HepG2 (cell line): Measurements from ENCODE around the gene TSTD2. TPM values are rescaled to one million over a fixed set of nuclear protein-coding genes. Genes with fewer than 3 reads are reported as not detected.

Experiments used
- ATAC-seq: fragments of 200-7000 bp; cut with Tn5 transposase; 3 replicates; pipeline ENCODE4 v1.9.1; 2020; ENCODE audit warnings: mild to moderate bottlenecking, moderate library complexity
- BruUV-seq: library from RNA; stranded (reverse); fragments of 400-500 nt; replicated peaks from 2 replicates; lab custom pipeline; 2021; lab: Mats Ljungman, UMichigan
- CTCF ChIA-PET: fragments of 300-600 bp; formaldehyde crosslinking; extraction: SDS; loops from one replicate; lab custom pipeline; 2021; ENCODE audit warnings: low total read pairs, inconsistent platforms, low intra/inter-chr PET ratio; lab: Yijun Ruan, JAX
- POLR2A ChIA-PET: fragments of 350-600 bp; sonication (Branson Sonifier 250); formaldehyde crosslinking; loops from one replicate; lab custom pipeline; 2020; ENCODE audit warnings: antibody characterized with exemption, inconsistent platforms; lab: Yijun Ruan, JAX
- DNase-seq: peaks from one replicate; pipeline ENCODE4 v3.0.0-alpha.2; 2015; ENCODE audit warnings: low spot score
- FAIRE-seq: peaks from 3 replicates; lab custom pipeline; 2011; peaks lifted over from hg19 to GRCh38; lab: Jason Lieb, UNC
- H2AFZ ChIP-seq: one replicate; pipeline ENCODE4 v1.6.1; 2011; ENCODE audit warnings: low read length, inconsistent platforms
- H3K27ac ChIP-seq: fragments of 300-600 bp; 3 replicates; pipeline ENCODE4 v1.8.0; 2011; ENCODE audit warnings: mixed run types, mild to moderate bottlenecking, mixed read lengths, low read length, inconsistent platforms; ENCODE audit not compliant: insufficient read depth; ENCODE audit errors: extremely low read length
- H3K27me3 ChIP-seq, 2 experiments: fragments of 200-600 bp in 1 of 2; 2 replicates in 1 of 2; 3 replicates in 1 of 2; pipeline versions ENCODE4 v1.6.0 to v1.8.0; 2011; ENCODE audit warnings: low read length in 2 of 2, mild to moderate bottlenecking in 2 of 2, moderate library complexity in 2 of 2, inconsistent platforms in 1 of 2; ENCODE audit not compliant: insufficient read depth in 2 of 2, control insufficient read depth in 1 of 2
- H3K36me3 ChIP-seq, 2 experiments: fragments of 200-600 bp in 1 of 2; replicated peaks in 1 of 2; 2 replicates in 1 of 2; 3 replicates in 1 of 2; pipeline versions ENCODE4 v1.5.1 to v1.8.0; 2011; ENCODE audit warnings: low read length in 2 of 2, inconsistent platforms in 1 of 2; ENCODE audit not compliant: insufficient read depth in 2 of 2, control insufficient read depth in 1 of 2
- H3K4me1 ChIP-seq: 2 replicates; pipeline ENCODE4 v1.5.1; 2012; ENCODE audit warnings: low read length, inconsistent platforms; ENCODE audit not compliant: insufficient read depth
- H3K4me2 ChIP-seq: 2 replicates; pipeline ENCODE4 v1.6.0; 2011; ENCODE audit warnings: low read depth, low read length, inconsistent platforms
- H3K4me3 ChIP-seq, 3 experiments: fragments of 200-600 bp in 1 of 3; sonication (generic), shearing (Covaris generic) in 1 of 3; replicated peaks in 1 of 3; 2 replicates each; pipeline ENCODE4 v1.5.1; 2011 to 2016; ENCODE audit warnings: low read length in 3 of 3, inconsistent platforms in 2 of 3, low read depth in 2 of 3, mild to moderate bottlenecking in 2 of 3, control low read depth in 1 of 3, mixed read lengths in 1 of 3; ENCODE audit not compliant: insufficient read depth in 1 of 3
- H3K79me2 ChIP-seq: one replicate; pipeline ENCODE4 v1.6.1; 2011; ENCODE audit warnings: low read length, inconsistent platforms; ENCODE audit not compliant: insufficient read depth
- H3K9ac ChIP-seq: 2 replicates; pipeline ENCODE4 v1.6.0; 2011; ENCODE audit warnings: mild to moderate bottlenecking, low read depth, low read length, inconsistent platforms; ENCODE audit not compliant: insufficient read depth
- H3K9me3 ChIP-seq: 2 replicates; pipeline ENCODE4 v1.5.1; 2012; ENCODE audit warnings: mild to moderate bottlenecking, low read length
- H4K20me1 ChIP-seq: 2 replicates; pipeline ENCODE4 v1.6.0; 2011; ENCODE audit warnings: inconsistent platforms, mild to moderate bottlenecking, low read length, moderate library complexity; ENCODE audit not compliant: insufficient read depth
- MEIS1 ChIP-seq: sonication (generic); formaldehyde crosslinking; IDR thresholded peaks from 2 replicates; pipeline ENCODE4 v1.9.0; 2021; ENCODE audit warnings: mild to moderate bottlenecking, missing genetic modification reagents, moderate library complexity, borderline replicate concordance
- MTERF4 ChIP-seq: sonication (generic); formaldehyde crosslinking; IDR thresholded peaks from 2 replicates; pipeline ENCODE4 v1.8.0; 2023; ENCODE audit warnings: mild to moderate bottlenecking, missing genetic modification reagents
- ZKSCAN5 ChIP-seq: sonication (generic); formaldehyde crosslinking; IDR thresholded peaks from 2 replicates; pipeline ENCODE4 v1.5.1; 2020; ENCODE audit warnings: mild to moderate bottlenecking, missing genetic modification reagents
- ZNF619 ChIP-seq: sonication (generic); formaldehyde crosslinking; IDR thresholded peaks from 2 replicates; pipeline ENCODE4 v1.4.0; 2020; ENCODE audit warnings: mild to moderate bottlenecking, missing genetic modification reagents
- ZNF788 ChIP-seq: sonication (generic); formaldehyde crosslinking; IDR thresholded peaks from 2 replicates; pipeline ENCODE4 v1.5.0; 2020; ENCODE audit warnings: mild to moderate bottlenecking, missing genetic modification reagents, borderline replicate concordance
- WGBS: methylation state at CpG from one replicate; pipeline ENCODE4 v1.1.6; 2017; ENCODE audit warnings: low lambda C conversion rate; 5-methylcytosine and 5-hydroxymethylcytosine counted together
- in situ Hi-C: cut with HindIII; loops from 2 replicates; pipeline ENCODE4 v1.10.0; 2017; ENCODE audit warnings: low pct_unique_long_range_greater_than_20kb; ENCODE audit not compliant: extremely low pct_ligation_motif_present
- intact Hi-C: fragments of 100-400 bp; cut with micrococcal nuclease; formaldehyde crosslinking; loops from one replicate; pipeline ENCODE4 v1.10.0; 2022; ENCODE audit not compliant: unreplicated experiment
- polyA plus RNA-seq, 8 experiments: library from polyadenylated mRNA; depleted of rRNA in 3 of 8; stranded (reverse) in 7 of 8; unstranded in 1 of 8; fragments of >200 nt; fragmentation: Illumina TruSeq in 4 of 8; extraction: Trizol in 4 of 8; gene quantifications; 2 replicates each; pipeline versions ENCODE4 v1.2.1 to v1.2.3, GENCODE V29; 2011 to 2016; ENCODE audit warnings: low read depth in 4 of 8, missing spikeins in 1 of 8, mixed read lengths in 1 of 8; ENCODE audit not compliant: insufficient read depth in 1 of 8
- total RNA-seq, 5 experiments: library from RNA; depleted of rRNA; stranded (reverse); fragments of >200 nt; fragmentation: Illumina TruSeq; extraction: Trizol; gene quantifications; 2 replicates each; pipeline ENCODE4 v1.2.3, GENCODE V29; 2016; ENCODE audit warnings: low read depth in 1 of 5
- TF ChIP-seq, protein P1 (sequence below): sonication (generic); formaldehyde crosslinking; IDR thresholded peaks from 2 replicates; pipeline ENCODE4 v1.4.0; 2020; ENCODE audit warnings: missing genetic modification reagents

The TSTD2 gene
- total and polyA plus RNA-seq, 2 of the 13 experiments (the other 11 are each of a cell fraction or from before 2014, with no cell fraction given) = 16.0 to 23.1 TPM

DNA sequence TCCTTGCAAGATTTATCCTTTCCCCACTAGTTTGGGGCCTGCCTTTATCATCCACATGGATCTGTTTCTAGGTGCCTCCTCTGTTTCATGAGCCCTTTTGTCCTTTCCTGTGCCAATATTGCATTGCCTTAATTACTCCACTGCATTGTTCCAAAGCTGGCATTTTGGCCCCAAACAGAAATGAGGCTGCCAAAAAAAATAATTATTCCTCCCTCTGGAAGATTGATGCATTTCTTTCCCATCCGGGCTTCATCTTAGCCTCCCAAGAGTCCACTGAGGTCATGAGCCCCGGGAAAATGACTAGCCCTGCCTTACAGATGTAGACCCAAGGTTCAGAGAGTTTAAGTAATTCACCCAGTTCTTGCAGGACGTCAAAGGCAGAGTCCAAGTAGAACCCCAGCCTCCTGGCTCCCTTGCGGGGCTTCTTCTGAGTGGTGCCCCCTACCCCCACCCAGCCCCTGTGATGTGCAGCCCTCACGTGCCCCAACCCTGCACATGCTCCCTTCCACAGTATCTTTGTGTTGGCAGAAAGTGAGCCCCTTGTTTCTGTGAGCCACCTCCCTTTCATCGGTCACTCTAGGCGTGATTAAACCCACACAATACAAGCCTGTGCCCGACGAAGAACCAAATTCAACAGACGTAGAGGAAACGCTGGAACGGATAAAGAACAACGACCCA lies 69.6 kb downstream of the TSTD2 start (continued):
- TF ChIP-seq, protein P1, sequence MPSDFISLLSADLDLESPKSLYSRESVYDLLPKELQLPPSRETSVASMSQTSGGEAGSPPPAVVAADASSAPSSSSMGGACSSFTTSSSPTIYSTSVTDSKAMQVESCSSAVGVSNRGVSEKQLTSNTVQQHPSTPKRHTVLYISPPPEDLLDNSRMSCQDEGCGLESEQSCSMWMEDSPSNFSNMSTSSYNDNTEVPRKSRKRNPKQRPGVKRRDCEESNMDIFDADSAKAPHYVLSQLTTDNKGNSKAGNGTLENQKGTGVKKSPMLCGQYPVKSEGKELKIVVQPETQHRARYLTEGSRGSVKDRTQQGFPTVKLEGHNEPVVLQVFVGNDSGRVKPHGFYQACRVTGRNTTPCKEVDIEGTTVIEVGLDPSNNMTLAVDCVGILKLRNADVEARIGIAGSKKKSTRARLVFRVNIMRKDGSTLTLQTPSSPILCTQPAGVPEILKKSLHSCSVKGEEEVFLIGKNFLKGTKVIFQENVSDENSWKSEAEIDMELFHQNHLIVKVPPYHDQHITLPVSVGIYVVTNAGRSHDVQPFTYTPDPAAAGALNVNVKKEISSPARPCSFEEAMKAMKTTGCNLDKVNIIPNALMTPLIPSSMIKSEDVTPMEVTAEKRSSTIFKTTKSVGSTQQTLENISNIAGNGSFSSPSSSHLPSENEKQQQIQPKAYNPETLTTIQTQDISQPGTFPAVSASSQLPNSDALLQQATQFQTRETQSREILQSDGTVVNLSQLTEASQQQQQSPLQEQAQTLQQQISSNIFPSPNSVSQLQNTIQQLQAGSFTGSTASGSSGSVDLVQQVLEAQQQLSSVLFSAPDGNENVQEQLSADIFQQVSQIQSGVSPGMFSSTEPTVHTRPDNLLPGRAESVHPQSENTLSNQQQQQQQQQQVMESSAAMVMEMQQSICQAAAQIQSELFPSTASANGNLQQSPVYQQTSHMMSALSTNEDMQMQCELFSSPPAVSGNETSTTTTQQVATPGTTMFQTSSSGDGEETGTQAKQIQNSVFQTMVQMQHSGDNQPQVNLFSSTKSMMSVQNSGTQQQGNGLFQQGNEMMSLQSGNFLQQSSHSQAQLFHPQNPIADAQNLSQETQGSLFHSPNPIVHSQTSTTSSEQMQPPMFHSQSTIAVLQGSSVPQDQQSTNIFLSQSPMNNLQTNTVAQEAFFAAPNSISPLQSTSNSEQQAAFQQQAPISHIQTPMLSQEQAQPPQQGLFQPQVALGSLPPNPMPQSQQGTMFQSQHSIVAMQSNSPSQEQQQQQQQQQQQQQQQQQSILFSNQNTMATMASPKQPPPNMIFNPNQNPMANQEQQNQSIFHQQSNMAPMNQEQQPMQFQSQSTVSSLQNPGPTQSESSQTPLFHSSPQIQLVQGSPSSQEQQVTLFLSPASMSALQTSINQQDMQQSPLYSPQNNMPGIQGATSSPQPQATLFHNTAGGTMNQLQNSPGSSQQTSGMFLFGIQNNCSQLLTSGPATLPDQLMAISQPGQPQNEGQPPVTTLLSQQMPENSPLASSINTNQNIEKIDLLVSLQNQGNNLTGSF (CRISPR knock-in tag) = no peak
- no peak for TF ChIP-seq MEIS1 (CRISPR knock-in tag)
- TF ChIP-seq ZNF619 = no peak
- no peak for TF ChIP-seq ZKSCAN5 (CRISPR knock-in tag)
- TF ChIP-seq ZNF788 = no peak

DNA sequence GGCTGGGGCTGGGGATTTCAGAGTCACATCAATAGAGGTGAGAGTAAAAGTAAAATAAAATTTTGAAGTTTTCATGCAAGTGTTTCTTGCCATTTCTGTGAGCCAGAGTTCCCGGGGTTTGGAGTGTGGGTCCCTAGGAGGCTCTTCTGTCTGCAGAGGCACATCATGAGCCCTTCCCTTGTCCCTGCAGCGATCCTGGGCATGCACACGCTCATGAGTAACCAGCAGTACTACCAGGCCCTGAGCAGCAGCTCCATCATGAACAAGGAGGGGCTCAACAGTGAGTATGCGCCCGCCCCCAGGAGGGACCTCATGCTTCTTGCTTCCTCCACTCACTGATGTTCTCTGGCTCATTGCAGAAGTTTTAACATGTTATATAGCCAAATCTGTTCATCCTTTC lies 70.6 kb downstream of the TSTD2 start:
- no peak overlapping the region for H3K4me3 ChIP-seq
- H2AFZ ChIP-seq = no peak overlapping the region
- ChIA-PET POLR2A (no interaction called here), CTCF (no interaction called here)
- 79% methylated on average over 3 of the region's 5 CpGs for WGBS
- H3K4me2 ChIP-seq = no peak overlapping the region
- H4K20me1 ChIP-seq = no peaks in the 10 kb centered on the region
- intact Hi-C loops = no loop called here
- H3K27ac ChIP-seq = no peak overlapping the region
- H3K4me1 ChIP-seq = no peaks in the 10 kb centered on the region
- no TSS peak for BruUV-seq
- no peaks in the 10 kb centered on the region for H3K9me3 ChIP-seq
- in situ Hi-C loops = no loop called here
- peaks cover 0 to 9% of the 10 kb centered on the region in 2 experiments; a peak in 2 of 5 replicates for H3K27me3 ChIP-seq
- ATAC-seq (no peak), FAIRE-seq (no peak), DNase-seq (no peak)
- H3K9ac ChIP-seq = no peak overlapping the region
- no peaks in the 10 kb centered on the region for H3K79me2 ChIP-seq
- TF ChIP-seq MTERF4 (CRISPR knock-in tag) = no peak
- H3K36me3 ChIP-seq = no peaks in the 10 kb centered on the region
